SK-N-SH treated with all-trans-retinoic acid at 6 μM for 48 hours (cell line): Measurements from ENCODE around the gene PIM2.

Experiments used
- ATAC-seq: fragments of 200-7000 bp; cut with Tn5 transposase; 3 replicates; pipeline ENCODE4 v1.9.1; 2020; ENCODE audit warnings: mild to moderate bottlenecking, moderate library complexity
- ARNTL ChIP-seq: fragments of 450-650 bp; formaldehyde crosslinking; IDR thresholded peaks from 2 replicates; pipeline ENCODE4 v1.5.0; 2020; ENCODE audit warnings: low read depth, mild to moderate bottlenecking, moderate library complexity, borderline replicate concordance
- BACH2 ChIP-seq: fragments of 250-450 bp; sonication (Bioruptor Pico); IDR thresholded peaks from 2 replicates; pipeline ENCODE4 v1.9.0; 2021; ENCODE audit warnings: mild to moderate bottlenecking, borderline replicate concordance
- CREB5 ChIP-seq: fragments of 250-450 bp; sonication (Bioruptor Pico); IDR thresholded peaks from 2 replicates; pipeline ENCODE4 v1.5.1; 2020; ENCODE audit warnings: low read depth, mild to moderate bottlenecking, moderate library complexity
- CSDC2 ChIP-seq: fragments of 250-450 bp; sonication (Bioruptor Pico); IDR thresholded peaks from 2 replicates; pipeline ENCODE4 v1.5.0; 2020; ENCODE audit warnings: mild to moderate bottlenecking, moderate library complexity
- ESRRG ChIP-seq: fragments of 250-450 bp; sonication (Bioruptor Pico); IDR thresholded peaks from 2 replicates; pipeline ENCODE4 v1.6.1; 2021; ENCODE audit warnings: mild to moderate bottlenecking
- ISL1 ChIP-seq: fragments of 250-450 bp; sonication (Bioruptor Pico); IDR thresholded peaks from 2 replicates; pipeline ENCODE4 v2.1.2; 2022; ENCODE audit warnings: mild to moderate bottlenecking, moderate library complexity
- PATZ1 ChIP-seq: fragments of 250-450 bp; sonication (Bioruptor Pico); IDR thresholded peaks from 2 replicates; pipeline ENCODE4 v1.8.0; 2020; ENCODE audit warnings: mild to moderate bottlenecking, moderate library complexity, borderline replicate concordance
- POU6F1 ChIP-seq: fragments of 250-450 bp; sonication (Bioruptor Pico); IDR thresholded peaks from 2 replicates; pipeline ENCODE4 v1.8.0; 2021; ENCODE audit warnings: low read depth, mild to moderate bottlenecking, moderate library complexity, borderline replicate concordance
- RARB ChIP-seq: fragments of 250-450 bp; sonication (Bioruptor Pico); IDR thresholded peaks from 2 replicates; pipeline ENCODE4 v1.8.0; 2021; ENCODE audit warnings: mild to moderate bottlenecking, moderate library complexity
- SNAI2 ChIP-seq: fragments of 250-450 bp; sonication (Bioruptor Pico); IDR thresholded peaks from 2 replicates; pipeline ENCODE4 v1.5.0; 2020; ENCODE audit warnings: mild to moderate bottlenecking, moderate library complexity
- TCF4 ChIP-seq: fragments of 250-450 bp; sonication (Bioruptor Pico); IDR thresholded peaks from 2 replicates; pipeline ENCODE4 v1.8.0; 2021; ENCODE audit warnings: mild to moderate bottlenecking, moderate library complexity, borderline replicate concordance
- TOX ChIP-seq: fragments of 250-450 bp; sonication (Bioruptor Pico); IDR thresholded peaks from 2 replicates; pipeline ENCODE4 v1.8.0; 2021; ENCODE audit warnings: mild to moderate bottlenecking, moderate library complexity, borderline replicate concordance
- TSHZ2 ChIP-seq: fragments of 250-450 bp; sonication (Bioruptor Pico); IDR thresholded peaks from 2 replicates; pipeline ENCODE4 v1.5.0; 2020; ENCODE audit warnings: mild to moderate bottlenecking, moderate library complexity
- ZC3H10 ChIP-seq: fragments of 250-450 bp; sonication (Bioruptor Pico); IDR thresholded peaks from 2 replicates; pipeline ENCODE4 v1.5.1; 2021; ENCODE audit warnings: mild to moderate bottlenecking, moderate library complexity
- ZFP3 ChIP-seq: fragments of 250-450 bp; sonication (Bioruptor Pico); IDR thresholded peaks from 2 replicates; pipeline ENCODE4 v1.5.0; 2020; ENCODE audit warnings: mild to moderate bottlenecking, moderate library complexity
- ZFP30 ChIP-seq: fragments of 450-650 bp; formaldehyde crosslinking; IDR thresholded peaks from 2 replicates; pipeline ENCODE4 v1.5.0; 2022; ENCODE audit warnings: mild to moderate bottlenecking, moderate library complexity
- ZNF565 ChIP-seq: fragments of 450-650 bp; formaldehyde crosslinking; conservative IDR thresholded peaks from 2 replicates; pipeline ENCODE4 v1.5.0; 2020; ENCODE audit warnings: low read depth, mild to moderate bottlenecking, moderate library complexity
- ZNF70 ChIP-seq: fragments of 450-650 bp; formaldehyde crosslinking; IDR thresholded peaks from 2 replicates; pipeline ENCODE4 v1.5.0; 2020; ENCODE audit warnings: mild to moderate bottlenecking, moderate library complexity
- ZNF8 ChIP-seq: fragments of 450-650 bp; formaldehyde crosslinking; IDR thresholded peaks from 2 replicates; pipeline ENCODE4 v1.5.0; 2020; ENCODE audit warnings: mild to moderate bottlenecking, moderate library complexity

Gene PIM2

GRCh38 chrX:48940404-48940955 lies 21.7 kb upstream of the PIM2 start:
- ATAC-seq: no peak
- TF ChIP-seq RARB (CRISPR knock-in tag) (no peak), ZNF565 (CRISPR knock-in tag) (no peak), TCF4 (no peak), POU6F1 (no peak), ZFP3 (CRISPR knock-in tag) (no peak), ESRRG (CRISPR knock-in tag) (no peak)

GRCh38 chrX:48939524-48940228 lies 20.9 kb upstream of the PIM2 start:
- ATAC-seq: no peak
- TF ChIP-seq TCF4: no peak
- no peak for TF ChIP-seq ZNF565 (CRISPR knock-in tag)
- TF ChIP-seq ARNTL (CRISPR knock-in tag): no peak
- TF ChIP-seq PATZ1: no peak
- TF ChIP-seq TOX: no peak
- TF ChIP-seq TSHZ2 (CRISPR knock-in tag): no peak
- TF ChIP-seq CREB5: no peak

GRCh38 chrX:48938721-48939425 lies 20.0 kb upstream of the PIM2 start:
- TF ChIP-seq ZNF70 (CRISPR knock-in tag) (no peak), ESRRG (CRISPR knock-in tag) (no peak), POU6F1 (no peak), ISL1 (CRISPR knock-in tag) (no peak), RARB (CRISPR knock-in tag) (no peak), PATZ1 (no peak), CSDC2 (CRISPR knock-in tag) (no peak), CREB5 (no peak), SNAI2 (no peak), ZFP3 (CRISPR knock-in tag) (no peak), ZFP30 (no peak), ZNF8 (CRISPR knock-in tag) (no peak), ARNTL (CRISPR knock-in tag) (no peak), BACH2 (no peak), ZC3H10 (CRISPR knock-in tag) (no peak)
- ATAC-seq: no peak
